Thoracic aorta (tissue), 2 donors: Measurements from ENCODE around the gene PRUNE2. TPM values are rescaled to one million over a fixed set of nuclear protein-coding genes. Genes with fewer than 3 reads are reported as not detected.
A peak's percentile ranks its signal among the peaks of the same experiment; 100 is the strongest.

ENCODE experiments used
- ATAC-seq: fragments of 150-250 bp; one replicate; pipeline ENCODE4 v1.8.0; 2017; ENCODE audit warnings: low read depth; ENCODE audit not compliant: insufficient number of reproducible peaks, low FRiP score
- DNase-seq: peaks from one replicate; pipeline ENCODE4 v3.0.0-alpha.2; 2020; ENCODE audit warnings: low spot score
- H3K27ac ChIP-seq, 2 donors: fragments of 200-600 bp; sonication (generic); 1 replicate in 1 of 2; 2 replicates in 1 of 2; pipeline ENCODE4 v1.5.1; 2016; ENCODE audit warnings: mild to moderate bottlenecking in 2 of 2, moderate library complexity in 2 of 2
- H3K27me3 ChIP-seq: fragments of 200-600 bp; sonication (generic); replicated peaks from 2 replicates; pipeline ENCODE4 v1.6.0; 2016; ENCODE audit warnings: mild to moderate bottlenecking; ENCODE audit not compliant: insufficient read depth
- H3K36me3 ChIP-seq: fragments of 200-600 bp; sonication (generic); one replicate; pipeline ENCODE4 v1.5.1; 2016
- H3K4me1 ChIP-seq, 2 donors: fragments of 200-600 bp; sonication (generic); 1 replicate in 1 of 2; 2 replicates in 1 of 2; pipeline versions ENCODE4 v1.5.1 to v1.6.0; 2016; ENCODE audit warnings: low read depth in 2 of 2, mild to moderate bottlenecking in 1 of 2; ENCODE audit not compliant: control insufficient read depth in 1 of 2
- H3K4me3 ChIP-seq: fragments of 200-600 bp; sonication (generic); 2 replicates; pipeline ENCODE4 v1.5.1; 2016; ENCODE audit warnings: mild to moderate bottlenecking
- H3K9me3 ChIP-seq: fragments of 200-600 bp; sonication (generic); 2 replicates; pipeline ENCODE4 v1.5.1; 2016
- CTCF ChIP-seq: fragments of 200-600 bp; sonication (generic); IDR thresholded peaks from one replicate; pipeline ENCODE4 v1.5.1; 2019; ENCODE audit warnings: antibody characterized with exemption
- total RNA-seq, 2 donors: library from RNA; depleted of rRNA; stranded (reverse); fragments of >200 nt; gene quantifications; one replicate each; pipeline versions ENCODE4 v1.1.0 to v1.2.3, GENCODE V29; 2016

PRUNE2 gene
- total RNA-seq, 2 donors from 2014 or later, result 360 to 420 TPM

- TF ChIP-seq CTCF, result no peak
- Histone ChIP-seq H3K36me3 (peaks cover 7% of the 10 kb centered on the region), H3K4me3 (peak overlapping the region; percentile 53)
These were observed 255.2 kb downstream of the PRUNE2 start for GRCh38 chr9:76650692-76651091.

GRCh38 chr9:76649894-76650293 is 256.0 kb downstream of the PRUNE2 start:
- Histone ChIP-seq H3K36me3 (peaks cover 7% of the 10 kb centered on the region), H3K27ac (no peak overlapping the region), H3K4me3 (no peak overlapping the region), H3K9me3 (no peaks in the 10 kb centered on the region), H3K4me1 (peaks cover 32 to 66% of the 10 kb centered on the region in 2 donors), H3K27me3 (no peaks in the 10 kb centered on the region)
- ATAC-seq (no peak), DNase-seq (no peak)
- no peak for TF ChIP-seq CTCF

More at GRCh38 chr9:76650692-76651091, 255.2 kb downstream of the PRUNE2 start:
- DNase-seq, result no peak
- Histone ChIP-seq H3K27ac (peak overlapping the region; percentile 31 to 70), H3K9me3 (no peaks in the 10 kb centered on the region), H3K4me1 (peaks cover 37 to 66% of the 10 kb centered on the region in 2 donors), H3K27me3 (no peaks in the 10 kb centered on the region)
- no peak for ATAC-seq

- DNase-seq (no peak), ATAC-seq (no peak)
- TF ChIP-seq CTCF, result no peak
- no peak overlapping the region for H3K4me3 ChIP-seq
- H3K27ac ChIP-seq, result no peak overlapping the region
- H3K9me3 ChIP-seq, result no peaks in the 10 kb centered on the region
- H3K4me1 ChIP-seq, result peaks cover 15 to 53% of the 10 kb centered on the region in 2 donors
- H3K36me3 ChIP-seq, result peaks cover 34% of the 10 kb centered on the region
- no peaks in the 10 kb centered on the region for H3K27me3 ChIP-seq
These were observed 259.7 kb downstream of the PRUNE2 start for GRCh38 chr9:76646249-76646648.

- TF ChIP-seq CTCF, result no peak
- no peak overlapping the region for H3K4me3 ChIP-seq
- H3K27me3 ChIP-seq, result no peaks in the 10 kb centered on the region
- no peak for DNase-seq
- H3K9me3 ChIP-seq, result no peaks in the 10 kb centered on the region
- peaks cover 41% of the 10 kb centered on the region for H3K36me3 ChIP-seq
- peaks cover 6 to 44% of the 10 kb centered on the region in 2 donors for H3K4me1 ChIP-seq
- no peak for ATAC-seq
- H3K27ac ChIP-seq, result no peak overlapping the region
These were observed 261.2 kb downstream of the PRUNE2 start for GRCh38 chr9:76644647-76645250.

GRCh38 chr9:76644171-76644570 is 261.7 kb downstream of the PRUNE2 start:
- TF ChIP-seq CTCF, result no peak
- no peaks in the 10 kb centered on the region for H3K9me3 ChIP-seq
- ATAC-seq, result no peak
- no peak overlapping the region for H3K27ac ChIP-seq
- no peak for DNase-seq
- H3K4me3 ChIP-seq, result no peak overlapping the region
- no peaks in the 10 kb centered on the region for H3K27me3 ChIP-seq
- H3K4me1 ChIP-seq, result peaks cover 6 to 44% of the 10 kb centered on the region in 2 donors
- peaks cover 41% of the 10 kb centered on the region for H3K36me3 ChIP-seq
